ENCODE data around the gene SLC35G6.

GRCh38 chr17:7439462-7440112 lies 41.7 kb upstream of the SLC35G6 start, which contains the start of gene FGF11:
- no peak for TF ChIP-seq ZNF468 (CRISPR knock-in tag; IDR thresholded peaks at IDR 0.05)
- peak; percentile 23; the same call in 1 of the 2 replicates for TF ChIP-seq PHF20 (CRISPR knock-in tag; IDR thresholded peaks at IDR 0.05)
- TF ChIP-seq EP300 (IDR thresholded peaks at IDR 0.05; ENCODE audit: low read depth in 2 of 2, low read length in 2 of 2), result no peak
- no peak for TF ChIP-seq EP300 (CRISPR knock-in tag; IDR thresholded peaks at IDR 0.05; ENCODE audit: borderline replicate concordance)
- TF ChIP-seq BRCA1 (CRISPR knock-in tag; IDR thresholded peaks at IDR 0.05), result no peak
- peak; percentile 41; the same call in 1 of the 2 replicates for TF ChIP-seq POLR2AphosphoS5 (IDR thresholded peaks at IDR 0.05; ENCODE audit: low read depth, low read length)
- TF ChIP-seq CTCF (CRISPR knock-in tag; IDR thresholded peaks at IDR 0.05), result no peak
- TF ChIP-seq ZNF83 (CRISPR knock-in tag; IDR thresholded peaks at IDR 0.05; ENCODE audit: borderline replicate concordance), result no peak
- TF ChIP-seq KMT2B (CRISPR knock-in tag; IDR thresholded peaks at IDR 0.05), result no peak
- TF ChIP-seq ZSCAN29 (CRISPR knock-in tag; conservative IDR thresholded peaks at IDR 0.05), result no peak
- no peak for TF ChIP-seq ZFAT (CRISPR knock-in tag; conservative IDR thresholded peaks at IDR 0.05)
- TF ChIP-seq ZNF570 (CRISPR knock-in tag; IDR thresholded peaks at IDR 0.05; ENCODE audit: borderline replicate concordance), result no peak
- TF ChIP-seq FOXA3 (CRISPR knock-in tag; IDR thresholded peaks at IDR 0.05), result no peak

All from HepG2 (cell line).